Astrocyte (in vitro differentiated cells and primary cell): Measurements from ENCODE around the gene AGPAT4. TPM values are rescaled to one million over a fixed set of nuclear protein-coding genes. Genes with fewer than 3 reads are reported as not detected.
A peak's percentile ranks its signal among the peaks of the same experiment; 100 is the strongest.

Source experiments
- DNase-seq: peaks from one replicate; pipeline ENCODE4 v3.0.0-alpha.2; 2010; ENCODE audit warnings: low read depth
- FAIRE-seq: peaks from 2 replicates; lab custom pipeline; 2011; peaks lifted over from hg19 to GRCh38; lab: Jason Lieb, UNC
- H2AFZ ChIP-seq: 2 replicates; pipeline ENCODE4 v1.6.0; 2012; ENCODE audit warnings: low read depth, low read length, inconsistent platforms
- H3K27ac ChIP-seq: 2 replicates; pipeline ENCODE4 v1.5.1; 2011; ENCODE audit warnings: low read depth, low read length, inconsistent platforms
- H3K27me3 ChIP-seq: 2 replicates; pipeline ENCODE4 v1.6.0; 2011; ENCODE audit warnings: low read length, inconsistent platforms; ENCODE audit not compliant: insufficient read depth
- H3K36me3 ChIP-seq: 2 replicates; pipeline ENCODE4 v1.5.1; 2011; ENCODE audit warnings: low read length, inconsistent platforms; ENCODE audit not compliant: insufficient read depth
- H3K4me1 ChIP-seq: 2 replicates; pipeline ENCODE4 v1.5.1; 2011; ENCODE audit warnings: low read length, inconsistent platforms; ENCODE audit not compliant: insufficient read depth
- H3K4me2 ChIP-seq: 2 replicates; pipeline ENCODE4 v1.6.0; 2012; ENCODE audit warnings: low read length, inconsistent platforms
- H3K4me3 ChIP-seq: 2 replicates; pipeline ENCODE4 v1.5.1; 2011; ENCODE audit warnings: low read depth, mild to moderate bottlenecking, low read length, inconsistent platforms; ENCODE audit not compliant: insufficient read depth
- H3K79me2 ChIP-seq: 2 replicates; pipeline ENCODE4 v1.6.0; 2012; ENCODE audit warnings: mild to moderate bottlenecking, low read length, inconsistent platforms; ENCODE audit not compliant: insufficient read depth
- H3K9ac ChIP-seq: 2 replicates; pipeline ENCODE4 v1.6.0; 2012; ENCODE audit warnings: mild to moderate bottlenecking, low read length, inconsistent platforms
- H3K9me3 ChIP-seq: 2 replicates; pipeline ENCODE4 v1.5.1; 2012; ENCODE audit warnings: low read depth, mild to moderate bottlenecking, low read length, inconsistent platforms; ENCODE audit not compliant: insufficient read depth
- H4K20me1 ChIP-seq: 2 replicates; pipeline ENCODE4 v1.6.0; 2012; ENCODE audit warnings: low read length, inconsistent platforms; ENCODE audit not compliant: insufficient read depth
- H3K27ac Mint-ChIP-seq: one replicate; pipeline ENCODE4 v1.8.0; 2021; ENCODE audit warnings: mild to moderate bottlenecking, mixed read lengths; ENCODE audit not compliant: unreplicated experiment
- H3K27me3 Mint-ChIP-seq: one replicate; pipeline ENCODE4 v1.8.0; 2021; ENCODE audit warnings: low read depth, mixed read lengths; ENCODE audit not compliant: unreplicated experiment
- H3K36me3 Mint-ChIP-seq: one replicate; pipeline ENCODE4 v1.8.0; 2021; ENCODE audit warnings: low read depth, mixed read lengths; ENCODE audit not compliant: unreplicated experiment
- H3K4me1 Mint-ChIP-seq: one replicate; pipeline ENCODE4 v1.8.0; 2021; ENCODE audit warnings: low read depth, mixed read lengths; ENCODE audit not compliant: unreplicated experiment
- H3K4me3 Mint-ChIP-seq: one replicate; pipeline ENCODE4 v1.8.0; 2021; ENCODE audit warnings: mild to moderate bottlenecking, moderate library complexity, mixed read lengths; ENCODE audit not compliant: unreplicated experiment
- H3K9me3 Mint-ChIP-seq: one replicate; pipeline ENCODE4 v1.8.0; 2021; ENCODE audit warnings: mild to moderate bottlenecking, mixed read lengths; ENCODE audit not compliant: unreplicated experiment
- CTCF ChIP-seq: IDR thresholded peaks from 2 replicates; pipeline ENCODE4 v1.5.1; 2011; ENCODE audit warnings: low read depth, mild to moderate bottlenecking, inconsistent platforms, low read length, moderate library complexity; ENCODE audit not compliant: insufficient read depth
- EZH2 ChIP-seq: IDR thresholded peaks from 2 replicates; pipeline ENCODE4 v1.6.1; 2012; ENCODE audit warnings: mild to moderate bottlenecking, low read length, inconsistent platforms; ENCODE audit not compliant: insufficient read depth
- total RNA-seq: library from RNA; stranded (reverse); gene quantifications from 2 replicates; pipeline ENCODE4 v1.2.1, GENCODE V29; 2021

The AGPAT4 gene
- total RNA-seq, 1 donor from 2014 or later, result 27.2 TPM

DNA sequence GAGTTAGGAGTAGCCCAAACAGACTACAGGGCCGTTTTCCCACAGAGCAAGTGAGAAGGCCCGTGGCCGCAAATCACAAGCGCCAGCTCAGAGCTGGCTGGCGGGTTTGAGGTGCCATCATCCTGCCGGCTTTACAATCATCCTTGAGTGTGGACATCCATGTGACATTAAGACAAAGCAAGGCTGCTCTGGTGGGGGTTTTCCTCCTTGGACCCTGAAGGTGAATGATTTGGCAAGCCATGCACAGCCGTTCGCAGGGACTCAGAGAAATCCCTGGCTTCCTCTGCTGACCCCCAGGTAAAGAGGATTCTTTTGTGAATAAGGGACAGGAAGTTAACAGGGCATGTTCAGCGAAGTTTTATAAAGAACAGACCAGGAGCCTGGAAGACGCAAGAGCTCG, 137.2 kb downstream of the AGPAT4 start:
- peaks cover 3% of the 10 kb centered on the region for H3K36me3 ChIP-seq
- H3K79me2 ChIP-seq, result no peaks in the 10 kb centered on the region
- TF ChIP-seq CTCF (no peak), EZH2 (no peak)
- H3K27ac Mint-ChIP-seq, result no peak overlapping the region
- H3K4me3 ChIP-seq, result no peak overlapping the region
- H3K9me3 ChIP-seq, result no peaks in the 10 kb centered on the region
- DNase-seq, result no peak
- H3K9me3 Mint-ChIP-seq, result no peaks in the 10 kb centered on the region
- no peak overlapping the region for H3K9ac ChIP-seq
- no peaks in the 10 kb centered on the region for H3K4me1 ChIP-seq
- H3K4me1 Mint-ChIP-seq, result no peaks in the 10 kb centered on the region
- H3K36me3 Mint-ChIP-seq, result peaks cover 35% of the 10 kb centered on the region
- no peak overlapping the region for H3K4me2 ChIP-seq
- H4K20me1 ChIP-seq, result peaks cover 3% of the 10 kb centered on the region
- no peaks in the 10 kb centered on the region for H3K27me3 Mint-ChIP-seq
- no peak overlapping the region for H3K4me3 Mint-ChIP-seq
- H3K27ac ChIP-seq, result no peak overlapping the region
- no peak overlapping the region for H2AFZ ChIP-seq
- FAIRE-seq, result no peak
- H3K27me3 ChIP-seq, result no peaks in the 10 kb centered on the region

- Histone ChIP-seq H2AFZ (no peak overlapping the region), H3K27me3 (no peaks in the 10 kb centered on the region), H3K79me2 (no peaks in the 10 kb centered on the region), H3K9ac (no peak overlapping the region), H3K27ac (no peak overlapping the region), H3K4me3 (no peak overlapping the region), H3K36me3 (peaks cover 3% of the 10 kb centered on the region), H3K4me2 (no peak overlapping the region), H4K20me1 (peaks cover 3% of the 10 kb centered on the region), H3K4me1 (no peaks in the 10 kb centered on the region), H3K9me3 (no peaks in the 10 kb centered on the region)
- TF ChIP-seq EZH2, result no peak
- no peak for TF ChIP-seq CTCF
- peaks cover 39% of the 10 kb centered on the region for H3K36me3 Mint-ChIP-seq
- H3K4me1 Mint-ChIP-seq, result no peaks in the 10 kb centered on the region
- peak overlapping the region; percentile 81 for H3K27ac Mint-ChIP-seq
- DNase-seq (no peak), FAIRE-seq (no peak)
- H3K9me3 Mint-ChIP-seq, result no peaks in the 10 kb centered on the region
- no peak overlapping the region for H3K4me3 Mint-ChIP-seq
- no peaks in the 10 kb centered on the region for H3K27me3 Mint-ChIP-seq
These were observed 137.9 kb downstream of the AGPAT4 start for GRCh38 chr6:161135695-161136591.
